GM12892 (cell line): ENCODE results near the gene TMEM79.

ENCODE experiments used
- POLR2A ChIP-seq: IDR thresholded peaks from 2 replicates; pipeline ENCODE4 v1.6.1; 2011; ENCODE audit warnings: low read depth, low read length, control low read depth
- POLR2AphosphoS5 ChIP-seq: IDR thresholded peaks from 2 replicates; pipeline ENCODE4 v1.6.1; 2011; ENCODE audit warnings: low read depth, low read length, control low read depth

DNA sequence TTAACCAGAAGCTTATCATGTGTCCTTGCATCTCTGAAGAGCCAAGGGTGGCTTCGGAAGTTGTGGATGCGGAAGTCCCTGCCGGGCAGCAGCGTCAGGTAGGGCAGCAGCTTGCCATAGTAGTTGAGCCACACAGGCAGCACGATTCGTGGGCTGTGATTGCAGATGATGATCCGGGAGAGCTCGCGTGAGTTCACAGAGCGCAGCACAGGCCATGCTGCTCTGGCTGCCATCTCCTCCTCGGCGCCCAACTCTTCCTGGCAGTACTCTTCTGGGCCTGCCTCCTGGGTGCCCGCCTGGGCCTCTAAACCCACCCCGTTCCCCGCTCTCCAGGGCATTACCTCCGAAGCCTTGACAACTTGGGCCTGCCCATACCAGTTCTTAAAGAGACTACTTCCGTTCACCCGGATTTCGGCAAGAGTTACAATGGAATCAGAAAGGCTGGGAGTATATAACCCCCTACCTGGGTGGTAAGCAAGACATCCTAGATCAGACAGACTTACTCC lies 14.8 kb downstream of the TMEM79 start, which contains the start of gene VHLL:
- TF ChIP-seq POLR2A = no peak
- no peak for TF ChIP-seq POLR2AphosphoS5
